Measurements from ENCODE around the gene CHSY3.

Gene CHSY3

DNA sequence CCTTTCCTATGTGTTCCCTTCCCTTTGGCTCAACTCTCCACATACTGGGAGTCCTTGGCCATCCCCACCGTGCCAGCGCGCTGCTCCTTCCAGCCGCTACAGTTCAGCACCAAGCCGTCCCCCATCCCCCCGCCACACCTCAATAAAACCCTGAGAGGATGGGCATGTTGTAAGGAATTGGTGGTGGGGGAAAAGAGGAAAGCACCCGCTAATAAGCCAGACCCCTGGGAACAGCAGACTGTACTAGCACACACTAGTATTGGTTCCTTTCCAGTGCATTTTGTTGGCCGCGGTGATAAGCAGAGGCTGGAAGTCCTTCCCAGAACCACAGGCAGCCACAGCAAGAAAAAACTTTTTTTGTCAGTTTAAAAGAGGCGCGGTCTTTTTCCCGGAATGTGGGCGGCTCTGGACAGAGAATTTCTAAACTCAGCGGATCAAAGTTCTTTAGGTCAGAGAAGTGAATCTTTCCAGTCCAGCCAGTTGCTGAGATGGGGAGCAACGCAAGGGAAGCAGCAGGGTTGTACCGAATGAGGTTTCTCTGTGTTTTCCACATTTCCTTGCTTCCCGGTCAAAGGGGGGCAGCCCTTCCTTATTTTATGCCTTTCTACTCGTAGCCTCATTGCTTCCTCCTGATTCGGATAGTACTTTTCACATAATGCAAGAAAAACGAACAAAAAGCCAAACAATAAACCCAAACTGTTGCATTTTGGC lies 2.1 kb downstream of the CHSY3 start:
- Histone ChIP-seq H3K4me3 (replicated peaks; ENCODE audit: low read depth, low read length) (no peak overlapping the region), H3K36me3 (ENCODE audit: control insufficient read depth, insufficient read depth, low read length) (no peaks in the 10 kb centered on the region), H3K27me3 (replicated peaks; ENCODE audit: control insufficient read depth, insufficient read depth, low read length) (no peaks in the 10 kb centered on the region; the same call in 1 of the 2 replicates)
- TF ChIP-seq, protein P1, sequence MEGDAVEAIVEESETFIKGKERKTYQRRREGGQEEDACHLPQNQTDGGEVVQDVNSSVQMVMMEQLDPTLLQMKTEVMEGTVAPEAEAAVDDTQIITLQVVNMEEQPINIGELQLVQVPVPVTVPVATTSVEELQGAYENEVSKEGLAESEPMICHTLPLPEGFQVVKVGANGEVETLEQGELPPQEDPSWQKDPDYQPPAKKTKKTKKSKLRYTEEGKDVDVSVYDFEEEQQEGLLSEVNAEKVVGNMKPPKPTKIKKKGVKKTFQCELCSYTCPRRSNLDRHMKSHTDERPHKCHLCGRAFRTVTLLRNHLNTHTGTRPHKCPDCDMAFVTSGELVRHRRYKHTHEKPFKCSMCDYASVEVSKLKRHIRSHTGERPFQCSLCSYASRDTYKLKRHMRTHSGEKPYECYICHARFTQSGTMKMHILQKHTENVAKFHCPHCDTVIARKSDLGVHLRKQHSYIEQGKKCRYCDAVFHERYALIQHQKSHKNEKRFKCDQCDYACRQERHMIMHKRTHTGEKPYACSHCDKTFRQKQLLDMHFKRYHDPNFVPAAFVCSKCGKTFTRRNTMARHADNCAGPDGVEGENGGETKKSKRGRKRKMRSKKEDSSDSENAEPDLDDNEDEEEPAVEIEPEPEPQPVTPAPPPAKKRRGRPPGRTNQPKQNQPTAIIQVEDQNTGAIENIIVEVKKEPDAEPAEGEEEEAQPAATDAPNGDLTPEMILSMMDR (IDR thresholded peaks at IDR 0.05; ENCODE audit: insufficient read depth, low read length, poor library complexity, severe bottlenecking): no peak
- no peak for DNase-seq (ENCODE audit: extremely low read depth, insufficient read length)

DNA sequence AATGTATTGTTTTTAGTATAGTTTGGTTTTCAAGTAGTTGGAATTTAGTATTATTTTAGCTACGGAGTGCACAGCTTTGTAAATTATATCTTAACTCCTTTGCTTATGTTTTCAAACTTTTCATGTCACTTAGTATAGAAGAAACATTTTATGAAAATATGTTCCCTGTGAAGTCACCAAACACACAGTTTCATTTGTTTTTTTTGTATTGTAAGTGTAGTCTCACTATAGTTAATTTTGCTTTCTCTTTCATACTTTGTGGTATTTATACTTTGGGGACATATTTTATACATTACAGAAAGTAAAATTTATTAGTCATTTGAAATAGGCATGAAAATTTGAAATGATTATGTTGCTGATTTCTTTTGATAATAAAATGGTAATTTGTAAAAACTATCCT lies 5.0 kb downstream of the CHSY3 start:
- TF ChIP-seq, protein P1 (IDR thresholded peaks at IDR 0.05; ENCODE audit: insufficient read depth, low read length, poor library complexity, severe bottlenecking): no peak
- no peak for DNase-seq (ENCODE audit: extremely low read depth, insufficient read length)
- Histone ChIP-seq H3K4me3 (replicated peaks; ENCODE audit: low read depth, low read length) (no peak overlapping the region), H3K36me3 (ENCODE audit: control insufficient read depth, insufficient read depth, low read length) (no peaks in the 10 kb centered on the region), H3K27me3 (replicated peaks; ENCODE audit: control insufficient read depth, insufficient read depth, low read length) (no peaks in the 10 kb centered on the region; the same call in 1 of the 2 replicates)

DNA sequence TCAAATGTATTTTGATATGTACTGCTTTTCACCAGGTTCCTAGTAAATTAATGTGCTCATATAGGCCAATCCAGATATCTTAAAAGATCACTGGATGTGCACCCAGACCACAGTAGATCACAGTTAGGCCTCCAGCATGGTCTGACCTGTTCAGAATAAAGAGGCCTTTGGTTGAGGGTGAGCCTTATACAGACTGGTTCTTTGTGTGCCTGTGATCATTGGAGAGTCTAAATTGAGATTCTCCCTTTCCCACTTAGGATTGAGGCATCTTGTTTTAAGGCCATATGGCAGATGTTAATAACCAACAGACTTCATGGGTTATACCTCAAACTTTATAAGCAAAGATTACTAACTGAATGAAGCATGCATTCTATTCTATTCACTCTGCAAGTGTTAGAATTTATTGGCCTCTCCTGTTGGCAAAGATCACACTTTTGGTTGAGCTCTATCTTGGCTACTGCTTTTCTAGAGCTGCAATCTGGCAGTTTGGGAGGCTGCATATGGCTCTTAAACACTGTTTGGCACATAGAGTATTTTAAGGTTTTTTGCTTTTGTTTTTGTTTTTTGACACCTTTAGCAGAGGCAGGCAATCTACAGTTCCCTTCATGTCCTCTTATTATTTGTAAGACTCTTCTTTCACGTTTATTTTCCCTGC lies 8.5 kb downstream of the CHSY3 start:
- Histone ChIP-seq H3K4me3 (replicated peaks; ENCODE audit: low read depth, low read length) (no peak overlapping the region), H3K27me3 (replicated peaks; ENCODE audit: control insufficient read depth, insufficient read depth, low read length) (no peaks in the 10 kb centered on the region), H3K36me3 (ENCODE audit: control insufficient read depth, insufficient read depth, low read length) (no peaks in the 10 kb centered on the region)
- TF ChIP-seq, protein P1 (IDR thresholded peaks at IDR 0.05; ENCODE audit: insufficient read depth, low read length, poor library complexity, severe bottlenecking): no peak
- no peak for DNase-seq (ENCODE audit: extremely low read depth, insufficient read length)

DNA sequence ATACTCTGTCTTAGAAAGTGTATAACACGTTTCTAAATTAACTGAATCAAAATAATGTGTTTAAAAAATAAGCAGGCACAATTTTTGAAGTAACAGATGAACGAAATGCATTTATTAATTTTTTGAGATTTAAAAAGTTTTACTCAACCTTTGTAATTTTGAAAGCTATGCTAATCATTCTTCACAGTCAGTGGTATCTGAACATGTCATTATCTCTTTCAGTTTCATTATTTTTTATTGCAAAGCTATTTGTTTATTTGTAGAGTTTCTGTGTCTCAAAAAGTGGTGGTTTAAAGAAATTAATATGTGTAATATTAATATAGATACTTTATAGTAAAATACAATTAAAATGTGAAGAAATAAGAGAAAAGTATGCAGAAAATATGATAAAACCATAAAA lies 11.2 kb downstream of the CHSY3 start:
- Histone ChIP-seq H3K4me3 (replicated peaks; ENCODE audit: low read depth, low read length) (no peak overlapping the region), H3K27me3 (replicated peaks; ENCODE audit: control insufficient read depth, insufficient read depth, low read length) (no peaks in the 10 kb centered on the region), H3K36me3 (ENCODE audit: control insufficient read depth, insufficient read depth, low read length) (no peaks in the 10 kb centered on the region)
- TF ChIP-seq, protein P1 (IDR thresholded peaks at IDR 0.05; ENCODE audit: insufficient read depth, low read length, poor library complexity, severe bottlenecking): no peak
- no peak for DNase-seq (ENCODE audit: extremely low read depth, insufficient read length)

DNA sequence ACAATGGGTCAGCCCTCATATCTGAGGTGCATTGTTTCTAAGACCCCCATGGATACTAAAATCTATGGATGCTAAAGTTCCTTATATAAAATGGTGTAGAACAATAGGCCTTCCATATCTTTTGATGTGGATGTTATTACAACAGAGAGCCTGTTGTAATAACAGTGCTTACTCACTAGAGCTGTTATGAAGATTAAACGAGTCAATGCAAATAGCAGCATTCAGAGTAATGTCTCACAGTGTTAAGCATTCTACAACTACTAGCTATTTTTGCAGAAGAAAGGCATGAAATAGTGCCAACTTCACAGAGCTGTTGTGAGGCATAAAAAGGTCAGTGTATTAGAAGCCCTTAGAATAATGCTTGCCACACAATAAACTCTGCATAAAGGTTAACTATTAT lies 13.0 kb downstream of the CHSY3 start:
- no peak overlapping the region for H3K4me3 ChIP-seq (replicated peaks; ENCODE audit: low read depth, low read length)
- no peak for DNase-seq (ENCODE audit: extremely low read depth, insufficient read length)
- TF ChIP-seq, protein P1 (IDR thresholded peaks at IDR 0.05; ENCODE audit: insufficient read depth, low read length, poor library complexity, severe bottlenecking): no peak
- no peaks in the 10 kb centered on the region for H3K36me3 ChIP-seq (ENCODE audit: control insufficient read depth, insufficient read depth, low read length)
- no peaks in the 10 kb centered on the region for H3K27me3 ChIP-seq (replicated peaks; ENCODE audit: control insufficient read depth, insufficient read depth, low read length)

All from GM06990 (cell line).